HG03575 (cell line): ENCODE measurements around the gene C11orf98.
"Not testable (repeated sequence)": the region's sequence is repeated elsewhere in the genome, so short reads cannot be mapped to it uniquely, and the experiment has no call there.

Source experiments
- ATAC-seq: cut with Tn5 transposase; IDR thresholded peaks from one replicate; pipeline ENCODE4 v1.9.1; 2021; ENCODE audit not compliant: unreplicated experiment, insufficient number of reproducible peaks, low FRiP score; ENCODE audit errors: extremely low read depth

Gene C11orf98

DNA sequence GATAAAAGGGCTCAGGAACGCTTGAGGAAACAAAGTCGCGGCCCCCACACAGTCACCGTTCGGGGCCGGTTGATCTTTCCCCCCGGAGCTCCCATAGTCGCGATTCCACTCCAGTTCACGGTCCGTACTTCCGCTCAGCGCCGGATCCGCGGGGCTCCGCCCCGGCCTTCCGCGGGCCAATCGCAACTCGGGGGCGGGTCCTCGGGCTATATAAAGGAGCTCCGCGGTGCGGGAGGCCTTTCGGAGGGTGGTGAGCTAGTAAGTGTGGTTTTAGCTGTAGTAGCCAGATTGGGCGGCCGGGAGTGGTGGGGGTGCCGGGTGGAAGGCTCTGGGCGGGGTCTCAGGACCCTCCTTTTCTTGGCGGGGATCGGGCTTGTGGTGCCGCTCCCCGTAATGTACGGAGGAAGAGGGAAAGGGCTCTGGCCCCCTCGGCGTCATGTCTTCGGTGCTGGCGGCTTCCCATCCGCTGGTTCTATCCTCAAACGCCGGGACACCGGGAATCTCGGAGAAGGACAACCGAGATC lies at the start of gene C11orf98, which contains the start of gene CSKMT:
TSS of gene C11orf98 (minus strand) at position 136 of the 524 bp plus-strand sequence. CDS start at position 95, 41 bp downstream.
TSS of gene CSKMT (plus strand) at position 238 of the 524 bp plus-strand sequence. CDS start 568 bp downstream, outside the sequence.
- ATAC-seq: no peak

DNA sequence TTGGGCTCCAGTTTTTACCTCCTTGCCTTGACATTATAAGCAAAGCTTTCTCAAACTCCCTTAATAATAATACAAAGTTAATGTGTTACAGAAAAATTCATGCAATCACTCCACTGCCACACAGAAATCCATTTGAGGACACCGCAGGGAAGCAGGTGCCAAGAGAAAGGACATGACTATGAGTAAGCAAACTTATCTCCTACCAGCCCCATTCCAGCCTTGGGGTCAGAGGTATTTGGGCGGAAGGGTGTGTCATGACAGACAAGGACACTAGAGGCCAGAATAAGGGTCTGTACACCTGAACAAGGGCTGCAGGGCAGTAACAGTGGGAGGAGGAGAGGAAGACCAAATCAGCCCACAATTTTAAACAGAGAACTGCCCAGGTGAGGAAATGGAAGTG lies 48.3 kb upstream of the C11orf98 start:
- ATAC-seq: no peak

DNA sequence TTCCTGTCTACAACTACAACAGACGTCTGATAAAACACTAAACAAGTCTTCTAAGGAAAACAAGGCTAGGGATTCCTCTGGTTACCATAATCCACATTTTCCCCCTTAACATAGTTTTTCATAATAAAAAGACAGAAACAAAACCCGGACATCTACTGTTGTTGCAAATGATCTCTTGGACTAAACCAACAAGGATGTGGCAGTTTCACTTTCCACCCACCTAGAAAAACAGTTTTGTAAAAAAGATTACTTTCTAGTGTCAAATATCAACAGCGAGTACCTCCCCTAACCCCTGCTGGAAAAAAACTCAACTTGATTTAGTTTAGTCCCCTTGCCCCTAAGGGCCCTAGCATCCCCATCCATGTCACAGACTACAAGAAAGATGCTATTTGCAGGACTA lies 47.9 kb upstream of the C11orf98 start:
- ATAC-seq: no peak

DNA sequence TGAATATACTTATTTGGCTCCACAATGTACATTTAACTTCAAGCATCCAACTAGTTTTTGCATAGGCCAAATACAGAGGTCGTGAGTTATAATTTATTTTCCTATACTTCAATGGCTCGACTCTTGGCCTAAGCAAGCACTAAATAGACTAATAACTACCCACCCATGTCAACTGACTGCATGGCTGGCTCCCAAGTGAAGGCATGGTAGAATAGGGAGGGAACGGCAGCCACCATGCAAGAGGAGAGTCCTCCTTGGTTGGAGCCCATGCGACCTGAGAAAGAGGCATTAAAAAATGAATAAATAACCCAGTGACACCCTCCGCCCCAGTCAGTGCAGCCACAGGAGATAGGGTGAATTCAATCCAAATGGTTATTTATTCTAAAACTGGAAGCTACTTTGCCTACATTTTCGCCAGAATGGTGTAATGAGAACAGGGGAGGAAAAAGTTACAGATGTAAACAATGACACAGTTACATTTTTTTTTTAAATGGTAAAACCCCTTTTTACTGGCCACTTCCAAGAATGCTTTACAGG lies 47.3 kb upstream of the C11orf98 start:
- no peak for ATAC-seq

DNA sequence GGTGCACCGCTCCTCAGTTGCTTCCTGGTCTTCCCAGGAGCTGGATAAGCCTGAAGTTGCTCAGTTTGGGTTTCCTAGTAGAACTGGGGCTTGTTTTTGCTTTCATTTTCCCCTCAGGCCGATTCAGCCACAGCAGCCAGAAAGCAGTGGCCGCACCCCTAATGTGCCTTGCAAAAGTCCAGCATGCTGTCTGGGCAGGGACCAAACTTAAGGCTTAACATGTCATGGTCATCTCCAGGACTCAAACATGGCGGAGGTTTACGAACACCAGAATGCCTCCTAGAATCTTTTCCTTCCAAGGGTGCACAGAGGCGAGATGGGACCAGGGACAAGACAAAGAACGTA lies 45.0 kb upstream of the C11orf98 start:
- ATAC-seq: no peak

DNA sequence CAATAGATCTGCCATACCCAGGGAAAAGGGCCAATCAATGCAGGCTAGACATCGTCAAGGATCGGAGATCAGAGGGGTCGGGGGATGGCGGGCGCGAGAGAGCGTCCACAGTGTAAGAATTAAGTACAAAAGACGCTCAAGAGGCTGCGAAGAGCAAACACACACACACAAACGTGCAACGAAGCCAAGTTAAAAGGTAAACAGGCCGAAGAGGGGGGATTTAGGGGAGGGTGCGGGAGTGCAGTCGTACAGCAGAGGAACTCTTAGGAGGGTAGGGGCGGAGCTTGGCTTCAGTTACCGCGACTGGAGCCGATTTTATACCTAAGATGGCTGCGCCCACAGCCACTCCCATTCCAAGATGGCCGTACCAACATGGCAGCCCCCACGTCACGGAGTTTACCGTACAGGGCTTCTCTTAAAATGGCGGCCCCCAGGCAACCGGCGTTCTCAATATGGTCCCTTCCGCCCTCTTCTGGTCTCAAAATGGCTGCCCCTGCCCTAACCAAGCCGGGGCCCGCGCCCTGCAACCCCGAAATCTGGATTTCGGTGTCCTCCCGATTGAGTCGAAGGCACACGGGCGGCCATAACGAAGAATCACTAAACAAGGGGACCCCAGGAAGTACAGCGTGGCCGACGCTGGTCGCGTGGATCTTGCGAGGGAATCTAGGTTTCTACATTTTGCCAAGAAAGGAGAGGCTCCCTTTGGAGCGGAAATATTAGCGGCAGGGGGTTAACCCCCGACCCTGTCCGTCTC lies 44.4 kb upstream of the C11orf98 start:
- peak; percentile 39 for ATAC-seq

DNA sequence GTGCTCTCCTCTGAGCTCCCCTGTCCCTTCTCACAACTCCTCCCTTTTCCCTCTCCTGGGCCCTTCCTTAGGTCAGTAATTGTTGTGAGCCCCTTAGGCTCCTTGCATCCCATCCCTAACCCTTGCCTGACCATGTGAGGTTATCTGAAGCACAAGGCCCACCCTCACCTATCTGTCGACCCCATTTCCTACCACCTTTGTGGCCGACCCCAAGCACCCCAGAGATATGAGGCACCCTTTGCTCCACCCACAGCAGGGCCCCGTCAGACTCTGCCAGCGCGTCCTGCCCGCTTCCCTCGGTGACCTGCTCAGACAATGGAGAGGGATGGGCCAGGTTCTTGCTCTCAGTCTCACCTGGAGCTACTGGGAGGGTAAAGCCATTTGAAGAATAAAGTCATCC lies 43.8 kb upstream of the C11orf98 start:
- ATAC-seq: no peak

DNA sequence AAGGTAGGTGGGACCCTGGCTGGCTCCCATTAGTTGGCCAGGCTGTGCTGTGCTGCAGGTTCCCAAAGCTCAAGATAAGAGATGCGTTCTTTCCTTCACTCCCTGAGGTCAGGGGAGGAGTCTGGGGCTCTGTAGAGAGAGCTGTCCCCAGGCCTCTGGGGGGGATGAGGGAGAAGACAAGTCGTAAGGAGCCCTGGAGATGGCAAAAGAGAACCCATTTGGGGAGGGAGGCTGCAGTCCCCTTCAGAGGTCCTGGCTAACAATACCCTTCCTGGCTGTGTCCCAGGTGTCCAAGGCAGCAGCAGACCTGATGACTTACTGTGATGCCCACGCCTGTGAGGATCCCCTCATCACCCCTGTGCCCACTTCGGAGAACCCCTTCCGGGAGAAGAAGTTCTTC lies 43.4 kb upstream of the C11orf98 start:
- no peak for ATAC-seq

DNA sequence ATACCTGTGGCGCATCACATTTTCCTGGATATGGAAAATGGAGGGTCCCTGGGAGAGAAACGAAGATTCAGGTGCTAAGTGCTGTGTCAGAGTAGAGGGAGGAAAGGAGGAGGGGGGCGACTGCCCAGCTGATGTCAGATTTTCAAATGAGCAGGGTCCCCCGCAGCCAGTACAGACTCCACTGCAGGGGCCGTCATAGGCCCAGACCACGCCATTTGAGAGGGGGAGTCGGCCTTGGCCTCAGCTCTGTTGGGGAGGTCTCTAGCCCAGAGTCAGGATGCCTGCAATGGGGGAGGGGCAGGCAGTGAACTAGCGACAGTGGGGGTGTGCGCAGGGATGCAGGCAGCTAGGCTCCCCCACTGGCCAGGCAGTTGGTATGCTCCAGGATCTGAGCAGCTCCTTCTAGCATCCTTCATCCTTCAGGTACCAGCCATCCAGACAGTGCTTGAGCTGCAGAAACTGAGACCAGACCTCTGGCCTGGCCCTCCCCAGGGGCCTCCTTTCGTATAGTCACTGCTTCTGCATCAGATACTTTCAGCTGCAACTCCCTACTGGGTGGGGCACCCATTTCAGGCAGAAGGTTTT lies 42.4 kb upstream of the C11orf98 start, which contains the start of the genes BSCL2 and GNG3:
TSS of gene BSCL2 (minus strand) at position 148 of the 585 bp plus-strand sequence. CDS start 229 bp downstream, outside the sequence.
TSS of gene GNG3 (plus strand) at position 400 of the 585 bp plus-strand sequence. CDS start 620 bp downstream, outside the sequence.
- ATAC-seq: no peak

DNA sequence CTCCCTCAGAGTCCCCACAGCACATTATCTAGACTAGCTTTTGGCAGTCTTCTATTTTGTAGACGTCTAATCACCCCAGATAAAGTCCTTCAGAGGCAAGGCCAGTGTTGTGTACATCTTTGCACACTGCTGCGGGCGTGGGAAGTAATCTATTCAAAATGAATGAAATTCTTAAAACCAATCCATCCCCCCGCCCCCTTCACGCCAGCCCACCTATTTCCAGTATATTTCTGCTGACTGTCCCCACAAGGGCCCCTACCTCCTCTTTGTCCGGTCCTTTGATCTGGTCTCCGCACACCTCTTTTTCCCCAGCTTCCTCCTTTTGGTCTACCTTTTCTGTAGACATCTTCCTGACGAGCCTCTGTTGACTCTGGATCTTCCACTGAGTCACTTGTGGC lies 41.8 kb upstream of the C11orf98 start:
- ATAC-seq: no peak

DNA sequence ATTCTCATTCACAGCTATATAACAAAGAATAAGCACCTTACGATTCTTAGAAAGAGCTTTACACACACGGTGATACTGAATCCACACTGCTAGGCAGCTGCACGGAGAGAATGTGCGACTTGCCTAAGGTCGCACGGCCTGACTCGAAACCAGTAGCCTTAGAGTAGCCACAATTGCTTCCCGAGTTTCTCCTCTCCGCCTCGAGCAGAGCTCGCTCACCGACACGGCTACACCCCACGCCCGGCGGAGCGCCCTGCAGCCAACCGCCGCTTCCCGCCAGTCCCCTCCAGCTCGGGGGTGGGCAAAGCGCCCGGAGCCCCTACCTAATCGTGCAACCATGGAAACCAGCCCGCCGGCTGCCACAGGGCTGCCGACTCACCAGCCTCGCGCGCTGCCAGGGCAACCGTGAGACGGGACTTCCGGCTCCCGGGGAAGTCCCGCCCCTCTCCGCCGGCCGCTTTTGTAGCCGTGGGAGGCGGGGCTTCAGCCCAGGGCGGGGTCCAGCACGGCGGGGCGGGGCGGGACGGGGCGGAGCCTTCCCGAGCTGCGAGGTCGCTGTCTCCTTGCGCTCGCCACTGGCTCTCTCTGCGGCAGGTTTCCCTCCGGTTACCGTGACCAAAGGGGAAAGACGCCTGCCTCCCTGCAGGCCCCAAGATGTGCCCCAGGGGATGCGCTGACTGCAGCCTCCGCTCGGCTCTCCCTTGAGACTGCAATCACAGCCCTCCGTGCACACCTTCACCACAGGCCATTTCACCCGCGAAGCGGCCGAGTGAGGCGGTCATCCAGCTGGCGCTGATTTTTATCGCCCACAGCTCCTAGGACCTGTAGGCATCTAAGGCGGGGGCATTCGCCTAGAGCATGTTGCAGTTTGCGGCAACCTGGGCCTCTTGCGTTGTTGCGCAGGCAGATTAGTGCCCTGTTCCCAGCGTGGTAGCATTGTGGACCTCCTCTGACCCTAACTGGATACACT lies 41.2 kb upstream of the C11orf98 start:
- no peak for ATAC-seq

DNA sequence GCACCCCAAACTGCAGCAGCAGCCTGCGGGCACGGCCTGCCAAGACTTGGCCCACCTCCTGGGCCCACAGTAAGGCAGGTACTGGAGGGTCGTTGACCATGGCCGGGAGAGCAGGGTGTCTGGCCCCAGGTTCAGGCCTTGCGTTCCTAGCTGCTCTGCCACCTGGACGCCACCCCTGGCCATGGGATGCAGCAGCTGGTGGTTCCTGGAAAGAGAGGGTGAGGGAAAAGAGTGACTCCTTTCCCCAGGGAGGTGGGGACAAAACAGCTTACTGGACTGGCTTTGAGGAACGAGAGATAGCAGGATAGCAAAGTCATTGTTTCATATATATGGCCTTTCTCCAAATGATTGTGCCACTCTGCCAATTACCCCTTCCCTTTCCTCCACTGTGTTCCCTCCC lies 40.4 kb upstream of the C11orf98 start:
- ATAC-seq: no peak

DNA sequence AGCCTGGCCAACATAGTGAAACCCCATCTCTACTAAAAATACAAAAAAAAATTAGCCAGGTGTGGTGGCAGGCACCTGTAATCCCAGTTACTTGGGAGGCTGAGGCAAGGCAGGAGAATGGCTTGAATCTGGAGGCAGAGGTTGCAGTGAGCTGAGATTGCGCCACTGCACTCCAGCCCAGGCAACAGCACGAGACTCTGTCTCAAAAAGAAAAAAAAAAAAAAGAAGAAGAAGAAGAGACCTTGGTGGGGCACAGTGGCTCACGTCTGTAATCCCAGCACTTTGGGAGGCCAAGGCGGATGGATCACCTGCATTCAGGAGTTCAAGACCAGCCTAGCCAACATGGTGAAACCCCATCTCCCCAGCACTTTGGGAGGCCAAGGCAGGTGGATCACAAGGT lies 38.9 kb upstream of the C11orf98 start:
- ATAC-seq: not testable (repeated sequence)

DNA sequence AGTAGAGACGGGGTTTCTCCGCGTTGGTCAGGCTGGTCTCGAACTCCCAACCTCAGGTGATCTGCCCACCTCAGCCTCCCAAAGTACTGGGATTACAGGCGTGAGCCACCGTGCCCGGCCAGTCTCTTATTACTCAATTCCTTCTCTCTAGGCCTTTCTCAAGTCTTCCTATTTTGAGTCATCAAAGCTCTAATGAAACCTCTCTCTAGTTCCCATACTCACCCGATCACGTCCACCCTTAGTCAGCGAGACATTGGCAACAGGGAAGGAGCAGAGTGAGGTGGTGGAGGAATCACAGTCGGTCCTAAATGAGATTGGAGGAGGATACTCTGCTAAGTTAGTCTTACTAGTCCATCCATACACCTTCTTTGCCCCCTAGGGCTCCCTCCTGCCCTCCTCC lies 37.2 kb upstream of the C11orf98 start:
- ATAC-seq: no peak

DNA sequence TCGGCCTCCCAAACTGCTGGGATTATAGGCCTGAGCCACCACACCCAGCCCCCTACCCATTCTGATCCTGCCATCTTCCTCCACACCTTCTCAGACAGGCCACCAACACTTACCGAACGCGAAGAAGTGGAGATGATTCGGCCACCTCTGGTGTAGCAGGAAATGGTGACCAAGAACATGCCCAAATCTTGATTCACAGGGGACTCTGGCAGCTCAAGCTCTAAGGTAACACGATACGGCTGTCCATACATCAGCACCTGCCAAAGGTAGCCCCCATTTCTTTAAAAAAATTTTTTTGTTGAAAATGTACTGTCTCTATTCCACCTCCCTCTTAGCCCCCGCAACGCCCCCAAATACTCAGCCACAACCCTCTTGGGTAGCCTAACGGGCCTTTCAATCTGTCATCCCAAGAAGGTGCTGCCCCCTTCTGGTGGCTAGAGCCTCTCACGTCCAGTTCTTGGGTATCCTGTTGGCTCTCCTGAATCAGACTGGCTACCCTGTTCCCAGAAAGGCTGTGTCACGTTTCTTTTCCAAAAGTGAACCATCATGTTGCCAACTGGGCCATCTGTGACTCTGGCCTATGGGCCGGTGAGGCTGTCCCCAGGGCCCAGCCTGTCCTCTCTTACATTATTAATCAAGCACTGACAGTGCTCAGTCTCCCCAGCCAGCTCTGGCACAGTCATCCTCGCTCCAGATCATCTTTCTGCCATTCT lies 29.6 kb upstream of the C11orf98 start:
- ATAC-seq: no peak

DNA sequence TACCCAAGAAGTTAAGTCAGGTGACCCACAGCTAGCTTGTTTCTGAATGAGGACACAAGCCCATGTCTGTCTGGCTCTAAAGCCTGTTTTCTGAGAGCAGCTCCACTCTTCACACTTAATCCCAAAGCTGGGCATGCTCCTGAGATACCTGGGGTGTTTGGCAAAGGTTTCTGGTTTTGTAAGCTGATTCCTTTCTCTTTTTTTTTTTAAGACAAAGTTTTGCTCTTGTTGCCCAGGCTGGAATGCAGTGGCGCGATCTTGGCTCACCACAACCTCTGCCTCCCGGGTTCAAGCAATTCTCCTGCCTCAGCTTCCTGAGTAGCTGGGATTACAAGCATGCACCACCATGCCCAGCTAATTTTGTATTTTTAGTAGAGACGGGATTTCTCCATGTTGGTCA lies 28.6 kb upstream of the C11orf98 start:
- ATAC-seq: not testable (repeated sequence)

DNA sequence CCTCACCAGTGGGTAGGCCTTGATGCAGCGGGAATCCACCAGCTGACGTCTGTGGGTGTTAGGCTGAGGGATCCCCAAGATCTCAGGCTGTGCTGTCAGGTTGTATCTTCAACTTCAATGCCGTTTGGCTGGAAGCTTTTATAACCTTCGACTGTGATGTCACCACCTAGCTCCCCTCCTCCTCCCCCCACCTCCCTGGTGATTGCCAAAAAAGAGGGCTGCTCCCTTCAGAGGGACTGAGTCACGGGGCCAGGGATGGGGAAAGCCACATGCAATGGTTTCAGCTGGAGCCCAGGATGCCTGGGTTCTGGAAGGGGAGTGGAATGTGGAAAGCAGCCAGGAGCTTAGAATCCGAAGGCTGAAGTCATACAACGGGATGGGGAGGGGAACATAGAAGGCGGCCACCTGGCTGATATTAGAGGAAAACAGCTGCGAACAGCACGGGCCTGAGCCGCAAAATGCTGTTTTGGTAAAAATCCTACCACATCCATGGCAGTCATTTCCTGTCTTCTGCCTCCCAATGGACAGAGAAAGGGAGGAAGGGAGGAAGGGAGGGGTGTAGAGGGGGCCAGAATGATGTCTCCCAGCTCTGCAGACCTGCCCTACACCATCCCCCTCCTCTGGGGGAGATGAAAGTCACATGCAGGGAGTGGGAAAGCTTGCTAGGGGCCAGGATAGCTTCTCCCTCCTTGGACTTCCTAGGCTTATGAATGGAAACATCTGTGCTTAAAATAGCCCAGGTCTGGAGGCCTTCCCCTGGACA lies 24.6 kb upstream of the C11orf98 start, which contains the start of gene LRRN4CL:
TSS of gene LRRN4CL (minus strand) at position 110 of the 763 bp plus-strand sequence. CDS start 1,022 bp downstream, outside the sequence.
- ATAC-seq: no peak
